Astrocyte of the spinal cord (primary cell): ENCODE measurements around the gene METTL24.

Experiments used
- DNase-seq: peaks from one replicate; pipeline ENCODE4 v3.0.0; 2011; ENCODE audit warnings: low read depth, low spot score
- H3K4me3 ChIP-seq: 2 replicates; pipeline ENCODE4 v1.5.1; 2011; ENCODE audit warnings: low read depth, mild to moderate bottlenecking, low read length, moderate library complexity
- CTCF ChIP-seq: IDR thresholded peaks from 2 replicates; pipeline ENCODE4 v1.5.1; 2012; ENCODE audit warnings: low read depth, mild to moderate bottlenecking, low read length, inconsistent platforms
- in situ Hi-C: cut with HindIII; loops from 2 replicates; pipeline ENCODE4 v1.10.0; 2017; ENCODE audit warnings: low sequenced_read_pairs

The METTL24 gene

DNA sequence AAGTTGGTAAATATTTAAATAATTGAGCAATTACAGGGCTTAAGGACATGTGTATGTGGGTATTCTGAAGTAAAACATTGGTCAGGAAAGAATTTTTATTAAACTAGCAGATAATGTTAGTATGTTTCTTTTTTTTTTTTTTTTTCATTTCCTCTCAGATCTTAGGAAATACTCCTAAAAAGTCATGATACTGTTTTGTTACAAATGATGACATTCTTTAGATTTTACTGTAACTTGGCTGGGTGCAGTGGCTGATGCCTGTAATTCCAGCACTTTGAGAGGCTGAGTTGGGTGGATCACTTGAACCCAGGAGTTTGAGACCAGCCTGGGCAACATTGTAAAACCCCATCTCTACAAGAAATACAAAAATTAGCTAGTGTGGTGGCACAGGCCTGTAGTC, 136.4 kb downstream of the METTL24 start:
- in situ Hi-C loops, result no loop called here
- TF ChIP-seq CTCF, result no peak
- DNase-seq, result no peak
- H3K4me3 ChIP-seq, result no peak overlapping the region

DNA sequence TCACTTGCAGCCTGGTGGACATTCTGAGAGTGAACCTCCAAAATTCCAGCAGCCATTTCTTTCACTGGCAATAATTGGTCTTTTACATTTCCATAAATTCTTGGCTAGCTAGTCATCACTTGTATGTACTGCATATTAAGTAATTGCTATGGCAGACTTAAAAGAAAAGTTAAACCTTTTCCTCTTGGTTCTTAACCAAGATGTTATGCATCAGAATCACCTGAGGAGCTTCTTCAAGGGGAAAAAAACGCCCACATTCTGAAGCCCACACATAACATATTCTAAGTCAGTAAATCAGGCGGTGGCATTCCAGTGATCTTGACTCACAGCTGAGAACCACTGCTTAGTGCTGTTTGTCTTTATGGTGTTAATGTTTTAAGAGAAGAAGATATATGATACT, 140.9 kb downstream of the METTL24 start:
- H3K4me3 ChIP-seq, result no peak overlapping the region
- in situ Hi-C loops, result no loop called here
- peak; percentile 26 for DNase-seq
- TF ChIP-seq CTCF, result no peak

DNA sequence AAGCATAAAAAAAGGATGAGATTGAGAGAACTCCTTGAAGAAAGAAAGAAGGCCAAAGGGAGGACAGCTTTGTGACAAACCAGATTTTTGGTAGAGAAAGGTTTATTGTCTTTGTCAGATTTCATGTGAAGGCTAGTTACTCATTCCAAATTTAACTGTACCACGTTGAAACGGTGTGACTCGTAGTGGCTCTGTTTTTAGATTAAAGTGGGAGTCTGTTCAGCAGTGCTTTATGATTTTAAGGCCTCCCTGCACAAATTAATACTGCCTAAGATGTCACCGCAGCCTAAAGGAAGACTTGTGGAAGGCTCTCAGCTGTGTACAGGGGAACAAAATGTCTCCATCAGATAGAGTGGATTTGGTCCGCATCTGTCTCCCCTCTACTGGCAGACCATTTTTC, 142.0 kb downstream of the METTL24 start:
- no peak for TF ChIP-seq CTCF
- in situ Hi-C loops, result no loop called here
- DNase-seq, result no peak
- H3K4me3 ChIP-seq, result no peak overlapping the region

- in situ Hi-C loops, result no loop called here
- no peak for TF ChIP-seq CTCF
- no peak for DNase-seq
- H3K4me3 ChIP-seq, result no peak overlapping the region
Measured at GRCh38 chr6:110214338-110214737, 143.8 kb downstream of the METTL24 start.

DNA sequence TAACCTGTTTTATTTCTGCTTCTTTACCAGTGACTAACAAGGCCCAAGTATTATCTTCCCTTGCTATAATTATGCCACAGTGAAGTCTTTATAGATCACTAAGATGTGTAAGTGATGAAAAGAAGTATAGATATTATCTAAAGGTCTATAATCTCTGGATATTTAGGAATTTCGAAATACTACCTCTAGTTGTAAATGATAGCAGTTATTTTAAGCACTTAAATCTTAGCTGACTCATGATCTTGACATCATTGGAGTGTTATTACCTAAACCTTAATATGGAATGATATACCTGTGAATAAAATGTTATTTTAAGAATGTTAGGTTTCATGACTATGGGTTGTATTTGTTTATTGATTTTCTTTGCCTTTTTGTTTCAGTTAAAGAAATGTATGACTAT, 146.4 kb downstream of the METTL24 start:
- no peak for DNase-seq
- no peak overlapping the region for H3K4me3 ChIP-seq
- in situ Hi-C loops, result no loop called here
- TF ChIP-seq CTCF, result no peak

DNA sequence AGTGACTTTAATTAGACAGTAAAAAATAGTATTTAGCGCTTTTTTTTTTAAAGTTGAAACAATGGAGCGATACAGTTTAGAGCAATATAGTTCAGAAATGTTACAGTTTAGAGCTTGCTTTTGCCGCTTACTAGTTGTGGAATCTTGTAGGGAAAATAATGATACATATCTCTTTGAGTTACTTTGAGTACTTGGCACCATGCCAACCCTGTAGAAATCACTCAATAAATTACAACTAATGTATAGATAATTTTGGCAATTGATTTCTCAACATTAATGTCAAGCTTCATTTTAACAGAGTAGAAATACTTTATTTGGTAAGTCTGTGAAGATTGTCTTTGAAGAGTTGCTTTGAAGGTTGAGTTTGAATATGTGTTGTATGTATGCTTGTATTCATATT, 150.5 kb downstream of the METTL24 start:
- no peak for DNase-seq
- TF ChIP-seq CTCF, result no peak
- in situ Hi-C loops, result no loop called here

More for the DNA sequence above, 150.5 kb downstream of the METTL24 start:
- H3K4me3 ChIP-seq, result no peak overlapping the region
